PC-3 (cell line): Measurements from ENCODE around the gene HINT1. TPM values are rescaled to one million over a fixed set of nuclear protein-coding genes. Genes with fewer than 3 reads are reported as not detected.
A peak's percentile ranks its signal among the peaks of the same experiment; 100 is the strongest.

Experiments
- ATAC-seq: fragments of 200-7000 bp; cut with Tn5 transposase; 2 replicates; pipeline ENCODE4 v1.9.1; 2020; ENCODE audit warnings: mild to moderate bottlenecking, moderate library complexity
- BruUV-seq: library from RNA; stranded (reverse); fragments of 400-500 nt; replicated peaks from 2 replicates; lab custom pipeline; 2021; lab: Mats Ljungman, UMichigan
- CTCF ChIA-PET: fragments of 300-600 bp; sonication (Branson Sonifier 250); formaldehyde crosslinking; loops from one replicate; lab custom pipeline; 2022; ENCODE audit warnings: antibody characterized with exemption; lab: Charles Lee
- POLR2A ChIA-PET: fragments of 300-600 bp; sonication (Branson Sonifier 250); formaldehyde crosslinking; loops from one replicate; lab custom pipeline; 2022; ENCODE audit warnings: antibody characterized with exemption; ENCODE audit not compliant: unreplicated experiment; lab: Charles Lee
- DNase-seq: peaks from one replicate; pipeline ENCODE4 v3.0.0-alpha.2; 2015
- H2AFZ ChIP-seq: fragments of 300-600 bp; sonication (generic); 2 replicates; pipeline ENCODE4 v1.6.0; 2016; ENCODE audit warnings: antibody characterized with exemption, low read length
- H3F3A ChIP-seq: fragments of 300-600 bp; sonication (generic); one replicate; pipeline ENCODE4 v1.6.0; 2017; ENCODE audit warnings: antibody characterized with exemption, low read length, control low read depth, mild to moderate bottlenecking; ENCODE audit not compliant: unreplicated experiment
- H3K27ac ChIP-seq: fragments of 300-600 bp; sonication (generic); 2 replicates; pipeline ENCODE4 v1.5.1; 2016; ENCODE audit warnings: mild to moderate bottlenecking, low read length
- H3K27me3 ChIP-seq: fragments of 300-600 bp; sonication (generic); 2 replicates; pipeline ENCODE4 v1.6.1; 2016; ENCODE audit warnings: low read length, mixed read lengths
- H3K36me3 ChIP-seq: fragments of 300-600 bp; sonication (generic); 2 replicates; pipeline ENCODE4 v1.6.1; 2016; ENCODE audit warnings: low read depth, mixed run types, low read length, mixed read lengths
- H3K4me1 ChIP-seq: fragments of 300-600 bp; sonication (generic); 2 replicates; pipeline ENCODE4 v1.5.1; 2016; ENCODE audit warnings: low read length; ENCODE audit not compliant: insufficient read depth
- H3K4me2 ChIP-seq: fragments of 300-600 bp; sonication (generic); 2 replicates; pipeline ENCODE4 v1.6.0; 2016; ENCODE audit warnings: low read length
- H3K4me3 ChIP-seq: fragments of 300-600 bp; sonication (generic); 2 replicates; pipeline ENCODE4 v1.5.1; 2016; ENCODE audit warnings: mild to moderate bottlenecking, low read length, mixed read lengths
- H3K79me2 ChIP-seq: fragments of 300-600 bp; sonication (generic); 2 replicates; pipeline ENCODE4 v1.6.1; 2017; ENCODE audit warnings: low read length, mixed read lengths
- H3K9ac ChIP-seq: fragments of 300-600 bp; sonication (generic); 2 replicates; pipeline ENCODE4 v1.6.0; 2016; ENCODE audit warnings: mild to moderate bottlenecking, low read length
- H3K9me2 ChIP-seq: fragments of 300-600 bp; sonication (generic); replicated peaks from 2 replicates; pipeline ENCODE4 v1.6.1; 2016; ENCODE audit warnings: mixed run types, low read length, mixed read lengths
- H3K9me3 ChIP-seq: fragments of 300-600 bp; sonication (generic); 2 replicates; pipeline ENCODE4 v1.6.1; 2016; ENCODE audit warnings: low read length, mixed read lengths
- H4K20me1 ChIP-seq: fragments of 300-600 bp; sonication (generic); 2 replicates; pipeline ENCODE4 v1.6.1; 2016; ENCODE audit warnings: low read length, mixed read lengths
- CTCF ChIP-seq: fragments of 300-600 bp; sonication (generic); conservative IDR thresholded peaks from 2 replicates; pipeline ENCODE4 v1.5.1; 2017; ENCODE audit warnings: antibody characterized with exemption, low read depth, mild to moderate bottlenecking, low read length
- EZH2 ChIP-seq: fragments of 300-600 bp; sonication (generic); IDR thresholded peaks from one replicate; pipeline ENCODE4 v1.6.1; 2017; ENCODE audit warnings: antibody characterized with exemption, mild to moderate bottlenecking, low read length; ENCODE audit not compliant: unreplicated experiment
- EZH2phosphoT487 ChIP-seq: fragments of 300-600 bp; sonication (generic); IDR thresholded peaks from 2 replicates; pipeline ENCODE4 v1.6.1; 2018; ENCODE audit warnings: mild to moderate bottlenecking, antibody characterized with exemption, low read length, borderline replicate concordance
- intact Hi-C: fragments of 100-400 bp; cut with micrococcal nuclease; formaldehyde crosslinking; loops from 2 replicates; pipeline ENCODE4 v1.9.0; 2023
- total RNA-seq: library from RNA; depleted of rRNA; stranded (reverse); fragments of >200 nt; gene quantifications from 2 replicates; pipeline ENCODE4 v1.2.3, GENCODE V29; 2014

HINT1 gene
- total RNA-seq, 1 experiment from 2014 or later: 243 TPM

- intact Hi-C loops: no loop called here
- TF ChIP-seq EZH2phosphoT487: no peak
- no peak for TF ChIP-seq EZH2
- no peak for TF ChIP-seq CTCF
- Histone ChIP-seq H3K4me1 (peaks cover 3% of the 10 kb centered on the region; the same call in 1 of the 2 replicates), H3K9me3 (no peaks in the 10 kb centered on the region), H3K4me3 (no peak overlapping the region), H3K79me2 (no peaks in the 10 kb centered on the region), H3K4me2 (no peak overlapping the region), H3K9ac (no peak overlapping the region), H4K20me1 (no peaks in the 10 kb centered on the region), H3K36me3 (peaks cover 5% of the 10 kb centered on the region; the same call in 1 of the 2 replicates), H3K27me3 (no peaks in the 10 kb centered on the region), H2AFZ (no peak overlapping the region), H3K27ac (no peak overlapping the region), H3F3A (no peaks in the 10 kb centered on the region), H3K9me2 (no peaks in the 10 kb centered on the region)
- no TSS peak for BruUV-seq
- CTCF ChIA-PET: no interaction called here
- DNase-seq (peak; percentile 40), ATAC-seq (no peak)
- POLR2A ChIA-PET: no interaction called here
Measured at GRCh38 chr5:131198625-131199024, 33.6 kb upstream of the HINT1 start.

- H3F3A ChIP-seq: no peaks in the 10 kb centered on the region
- intact Hi-C loops: no loop called here
- no peaks in the 10 kb centered on the region for H3K27me3 ChIP-seq
- H3K27ac ChIP-seq: no peak overlapping the region
- H3K9ac ChIP-seq: no peak overlapping the region
- H4K20me1 ChIP-seq: no peaks in the 10 kb centered on the region
- peaks cover 5% of the 10 kb centered on the region; the same call in 1 of the 2 replicates for H3K36me3 ChIP-seq
- H2AFZ ChIP-seq: no peak overlapping the region
- no peak overlapping the region for H3K4me3 ChIP-seq
- no peaks in the 10 kb centered on the region for H3K9me2 ChIP-seq
- peaks cover 3% of the 10 kb centered on the region; the same call in 1 of the 2 replicates for H3K4me1 ChIP-seq
- ChIA-PET CTCF (no interaction called here), POLR2A (no interaction called here)
- ATAC-seq: no peak
- no peak overlapping the region for H3K4me2 ChIP-seq
- no peaks in the 10 kb centered on the region for H3K9me3 ChIP-seq
- H3K79me2 ChIP-seq: no peaks in the 10 kb centered on the region
- DNase-seq: no peak
- TF ChIP-seq EZH2: no peak
- no peak for TF ChIP-seq CTCF
- no peak for TF ChIP-seq EZH2phosphoT487
- no TSS peak for BruUV-seq
Measured at GRCh38 chr5:131196331-131196730, 31.3 kb upstream of the HINT1 start.

- H3K4me2 ChIP-seq: no peak overlapping the region
- H3K4me1 ChIP-seq: peaks cover 3% of the 10 kb centered on the region; the same call in 1 of the 2 replicates
- no peaks in the 10 kb centered on the region for H3K27me3 ChIP-seq
- H3K9me3 ChIP-seq: no peaks in the 10 kb centered on the region
- no TSS peak for BruUV-seq
- no peaks in the 10 kb centered on the region for H4K20me1 ChIP-seq
- ATAC-seq (no peak), DNase-seq (no peak)
- H3K36me3 ChIP-seq: peaks cover 5% of the 10 kb centered on the region; the same call in 1 of the 2 replicates
- H3K9me2 ChIP-seq: no peaks in the 10 kb centered on the region
- ChIA-PET CTCF (no interaction called here), POLR2A (no interaction called here)
- intact Hi-C loops: no loop called here
- H3K27ac ChIP-seq: no peak overlapping the region
- H3F3A ChIP-seq: no peaks in the 10 kb centered on the region
- no peaks in the 10 kb centered on the region for H3K79me2 ChIP-seq
- no peak overlapping the region for H3K4me3 ChIP-seq
- no peak overlapping the region for H2AFZ ChIP-seq
- no peak overlapping the region for H3K9ac ChIP-seq
- TF ChIP-seq CTCF (no peak), EZH2 (no peak), EZH2phosphoT487 (no peak)
Measured at GRCh38 chr5:131195696-131196095, 30.6 kb upstream of the HINT1 start.
